ENCODE measurements around the gene OSBPL10. TPM values are rescaled to one million over a fixed set of nuclear protein-coding genes. Genes with fewer than 3 reads are reported as not detected.
"Not testable (repeated sequence)": the region's sequence is repeated elsewhere in the genome, so short reads cannot be mapped to it uniquely, and the experiment has no call there.

Gene OSBPL10
- total RNA-seq, 2 donors from 2014 or later: 2.2 to 5.1 TPM

DNA sequence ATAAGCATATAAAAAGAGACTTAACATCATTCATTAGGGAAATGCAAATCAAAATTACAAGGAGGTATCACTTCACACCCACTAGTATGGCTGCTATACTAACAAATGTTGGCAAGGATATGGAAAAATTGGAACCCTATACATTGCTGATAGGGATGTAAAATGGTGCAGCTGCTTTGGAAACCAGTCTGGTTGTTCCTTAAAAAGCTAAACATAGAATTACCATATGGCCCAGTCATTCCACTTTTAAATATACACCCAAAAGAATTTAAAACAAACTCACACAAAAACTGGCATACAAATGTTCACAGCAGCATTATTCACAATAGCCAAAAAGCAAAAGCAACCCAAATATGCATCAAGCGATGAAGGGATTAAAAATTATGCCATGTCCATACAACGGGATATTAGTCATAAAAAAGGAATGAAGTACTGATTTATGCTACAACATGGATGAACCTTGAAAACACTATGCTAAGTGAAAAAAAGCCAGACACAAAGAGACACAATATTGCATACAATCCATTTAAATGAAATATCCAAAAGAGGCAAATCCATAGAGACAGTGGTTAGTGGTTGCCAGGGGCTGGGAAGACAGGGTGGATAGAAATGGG lies 118.3 kb downstream of the OSBPL10 start:
- H3K27me3 Mint-ChIP-seq (ENCODE audit: low read depth): no peaks in the 10 kb centered on the region
- DNase-seq (no peak), ATAC-seq (replicated peaks in 1 of 2) (no peak)
- no peaks in the 10 kb centered on the region for H3K36me3 Mint-ChIP-seq (ENCODE audit: insufficient read depth in 2 of 2)
- no peak overlapping the region for H3K4me3 Mint-ChIP-seq
- H3K27ac Mint-ChIP-seq: no peak overlapping the region
- H3K9me3 Mint-ChIP-seq: no peaks in the 10 kb centered on the region
- no peaks in the 10 kb centered on the region for H3K4me1 Mint-ChIP-seq (ENCODE audit: low read depth)

- Mint-ChIP-seq H3K27ac (no peak overlapping the region), H3K4me1 (ENCODE audit: low read depth) (no peaks in the 10 kb centered on the region), H3K36me3 (ENCODE audit: insufficient read depth in 2 of 2) (no peaks in the 10 kb centered on the region), H3K27me3 (ENCODE audit: low read depth) (no peaks in the 10 kb centered on the region), H3K9me3 (no peaks in the 10 kb centered on the region), H3K4me3 (no peak overlapping the region)
- DNase-seq (no peak), ATAC-seq (replicated peaks in 1 of 2) (no peak)
Measured at GRCh38 chr3:31861826-31862225, 119.2 kb downstream of the OSBPL10 start.

DNA sequence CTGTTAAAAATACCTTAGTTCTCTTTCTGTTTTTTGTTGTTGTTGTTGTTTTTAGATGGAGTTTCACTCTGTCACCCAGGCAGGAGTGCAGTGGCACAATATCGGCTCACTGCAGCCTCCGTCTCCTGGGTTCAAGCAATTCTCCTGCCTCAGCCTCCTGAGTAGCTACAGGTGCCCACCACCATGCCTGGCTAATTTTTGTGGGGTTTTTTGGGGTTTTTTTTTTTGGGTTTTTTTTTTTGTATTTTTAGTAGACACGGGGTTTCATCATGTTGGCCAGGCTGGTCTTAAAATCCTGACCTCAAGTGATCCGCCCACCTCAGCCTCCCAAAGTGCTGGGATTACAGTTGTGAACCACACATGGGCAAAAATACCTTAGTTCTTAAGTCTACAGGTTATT lies 120.4 kb downstream of the OSBPL10 start:
- not testable (repeated sequence) for H3K27ac Mint-ChIP-seq; H3K36me3 Mint-ChIP-seq (ENCODE audit: insufficient read depth in 2 of 2)

DNA sequence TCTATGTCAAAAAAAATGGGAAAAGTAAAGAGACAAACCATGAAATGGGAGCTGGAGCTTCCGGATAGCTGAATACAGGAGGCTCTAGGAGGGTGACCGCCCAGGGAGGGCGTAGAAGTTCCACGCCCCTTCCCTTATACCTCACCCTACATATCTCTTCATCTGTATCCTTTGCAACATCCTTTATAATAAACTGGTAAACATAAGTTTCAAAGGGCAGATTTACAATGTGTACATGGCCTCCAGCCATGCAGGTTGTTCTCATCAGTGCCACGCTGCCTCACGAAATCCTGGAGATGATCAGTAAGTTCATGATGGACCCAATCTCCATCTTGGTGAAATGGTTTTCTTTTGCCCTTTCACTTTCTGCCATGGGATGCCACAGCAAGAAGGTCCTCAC lies 121.8 kb downstream of the OSBPL10 start:
- Mint-ChIP-seq H3K9me3 (no peaks in the 10 kb centered on the region), H3K36me3 (ENCODE audit: insufficient read depth in 2 of 2) (no peaks in the 10 kb centered on the region), H3K27ac (no peak overlapping the region), H3K4me1 (ENCODE audit: low read depth) (no peaks in the 10 kb centered on the region), H3K4me3 (no peak overlapping the region), H3K27me3 (ENCODE audit: low read depth) (no peaks in the 10 kb centered on the region)
- ATAC-seq (replicated peaks in 1 of 2): no peak
- no peak for DNase-seq

More for the DNA sequence above, 120.4 kb downstream of the OSBPL10 start:
- H3K4me3 Mint-ChIP-seq; DNase-seq; H3K27me3 Mint-ChIP-seq (ENCODE audit: low read depth); ATAC-seq (replicated peaks in 1 of 2); H3K4me1 Mint-ChIP-seq (ENCODE audit: low read depth); H3K9me3 Mint-ChIP-seq: not testable (repeated sequence)

DNA sequence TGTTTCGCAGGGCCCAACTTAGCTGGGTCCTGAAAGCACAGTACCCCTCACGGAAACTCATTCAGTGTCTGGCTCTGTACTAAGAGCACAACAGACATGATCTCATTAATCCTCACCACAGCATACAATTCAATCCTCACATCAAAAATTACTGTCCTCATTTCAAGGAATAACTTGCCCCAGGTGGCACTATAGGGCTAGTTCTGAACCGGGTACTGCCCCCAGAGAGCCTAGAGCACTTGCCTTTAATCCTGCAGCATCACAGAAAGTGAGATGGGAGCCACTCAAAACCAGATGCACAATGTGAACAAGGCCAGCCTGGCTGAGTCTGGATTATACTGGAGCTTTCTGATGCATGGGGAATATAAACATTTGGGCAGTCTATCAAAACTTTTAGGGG lies 122.6 kb downstream of the OSBPL10 start:
- H3K36me3 Mint-ChIP-seq (ENCODE audit: insufficient read depth in 2 of 2): no peaks in the 10 kb centered on the region
- H3K4me1 Mint-ChIP-seq (ENCODE audit: low read depth): no peaks in the 10 kb centered on the region
- ATAC-seq (replicated peaks in 1 of 2): peak in 1 of 2 donors; percentile 23
- H3K4me3 Mint-ChIP-seq: no peak overlapping the region
- no peak overlapping the region for H3K27ac Mint-ChIP-seq
- no peaks in the 10 kb centered on the region for H3K9me3 Mint-ChIP-seq
- no peaks in the 10 kb centered on the region for H3K27me3 Mint-ChIP-seq (ENCODE audit: low read depth)
- DNase-seq: no peak

DNA sequence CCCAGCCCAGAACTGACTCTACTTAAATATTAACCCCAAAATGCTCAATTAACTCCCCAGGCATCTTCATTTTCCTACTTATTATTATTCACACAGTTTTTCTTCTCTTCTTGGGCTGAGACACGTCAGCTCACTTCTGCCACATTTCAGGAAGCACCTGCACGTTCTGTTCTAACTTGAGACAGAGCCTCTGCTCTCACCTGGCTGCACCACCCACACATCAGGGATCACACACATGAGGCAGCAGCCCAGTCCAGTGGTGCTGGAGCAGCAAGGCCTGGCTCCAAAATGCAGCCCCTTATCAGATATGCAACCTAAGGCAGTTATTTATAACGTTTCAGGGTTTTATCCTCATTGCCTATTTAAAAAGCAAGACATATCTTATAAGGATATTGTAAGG lies 127.5 kb downstream of the OSBPL10 start:
- H3K27ac Mint-ChIP-seq: no peak overlapping the region
- ATAC-seq (replicated peaks in 1 of 2): no peak
- H3K4me3 Mint-ChIP-seq: no peak overlapping the region
- no peaks in the 10 kb centered on the region for H3K4me1 Mint-ChIP-seq (ENCODE audit: low read depth)
- DNase-seq: no peak
- H3K36me3 Mint-ChIP-seq (ENCODE audit: insufficient read depth in 2 of 2): no peaks in the 10 kb centered on the region
- H3K27me3 Mint-ChIP-seq (ENCODE audit: low read depth): no peaks in the 10 kb centered on the region
- H3K9me3 Mint-ChIP-seq: no peaks in the 10 kb centered on the region

GRCh38 chr3:31851278-31851677 lies 129.8 kb downstream of the OSBPL10 start:
- H3K9me3 Mint-ChIP-seq: no peaks in the 10 kb centered on the region
- no peaks in the 10 kb centered on the region for H3K4me1 Mint-ChIP-seq (ENCODE audit: low read depth)
- H3K27me3 Mint-ChIP-seq (ENCODE audit: low read depth): no peaks in the 10 kb centered on the region
- DNase-seq: no peak
- peaks cover 0 to 2% of the 10 kb centered on the region in 2 donors for H3K36me3 Mint-ChIP-seq (ENCODE audit: insufficient read depth in 2 of 2)
- no peak for ATAC-seq (replicated peaks in 1 of 2)
- no peak overlapping the region for H3K27ac Mint-ChIP-seq
- H3K4me3 Mint-ChIP-seq: no peak overlapping the region

GRCh38 chr3:31848911-31849310 lies 132.2 kb downstream of the OSBPL10 start:
- Mint-ChIP-seq H3K4me3 (no peak overlapping the region), H3K27ac (no peak overlapping the region), H3K27me3 (ENCODE audit: low read depth) (no peaks in the 10 kb centered on the region), H3K36me3 (ENCODE audit: insufficient read depth in 2 of 2) (peaks cover 0 to 2% of the 10 kb centered on the region in 2 donors), H3K9me3 (no peaks in the 10 kb centered on the region), H3K4me1 (ENCODE audit: low read depth) (no peaks in the 10 kb centered on the region)
- no peak for ATAC-seq (replicated peaks in 1 of 2)
- no peak for DNase-seq

DNA sequence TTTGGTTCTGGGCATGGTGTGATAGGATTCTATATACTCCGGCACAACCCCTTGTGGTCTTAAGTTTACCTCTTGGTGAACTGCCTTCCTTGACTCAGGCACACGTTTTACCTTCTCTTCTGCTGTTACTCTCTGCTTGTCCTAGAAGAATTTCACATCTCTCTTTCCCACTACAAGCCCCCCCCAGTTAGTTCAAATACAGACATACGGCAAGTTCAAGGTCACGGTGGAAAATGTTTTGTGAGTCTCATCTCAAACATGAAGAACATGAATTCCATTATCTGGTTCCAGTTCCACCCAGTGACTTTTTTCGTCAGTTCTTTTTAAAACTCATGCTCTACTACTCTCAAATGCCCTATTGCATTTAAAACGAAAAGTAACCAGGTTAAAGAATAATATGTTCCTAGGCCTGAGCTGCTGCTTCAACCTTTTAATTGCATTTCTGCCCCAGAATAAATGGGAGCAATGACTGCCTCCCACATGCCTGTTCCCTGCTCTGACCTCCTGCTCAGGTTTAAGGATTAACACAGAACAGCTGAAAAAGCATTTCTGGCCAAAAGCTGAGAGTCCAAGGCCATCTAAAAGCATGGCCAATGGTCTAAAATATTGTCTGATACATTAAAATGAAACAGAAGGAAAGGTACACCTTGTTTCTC lies 132.8 kb downstream of the OSBPL10 start:
- H3K36me3 Mint-ChIP-seq (ENCODE audit: insufficient read depth in 2 of 2): peaks cover 0 to 2% of the 10 kb centered on the region in 2 donors
- no peak overlapping the region for H3K4me3 Mint-ChIP-seq
- DNase-seq (no peak), ATAC-seq (replicated peaks in 1 of 2) (no peak)
- no peak overlapping the region for H3K27ac Mint-ChIP-seq
- H3K9me3 Mint-ChIP-seq: no peaks in the 10 kb centered on the region
- H3K4me1 Mint-ChIP-seq (ENCODE audit: low read depth): no peaks in the 10 kb centered on the region
- no peaks in the 10 kb centered on the region for H3K27me3 Mint-ChIP-seq (ENCODE audit: low read depth)

DNA sequence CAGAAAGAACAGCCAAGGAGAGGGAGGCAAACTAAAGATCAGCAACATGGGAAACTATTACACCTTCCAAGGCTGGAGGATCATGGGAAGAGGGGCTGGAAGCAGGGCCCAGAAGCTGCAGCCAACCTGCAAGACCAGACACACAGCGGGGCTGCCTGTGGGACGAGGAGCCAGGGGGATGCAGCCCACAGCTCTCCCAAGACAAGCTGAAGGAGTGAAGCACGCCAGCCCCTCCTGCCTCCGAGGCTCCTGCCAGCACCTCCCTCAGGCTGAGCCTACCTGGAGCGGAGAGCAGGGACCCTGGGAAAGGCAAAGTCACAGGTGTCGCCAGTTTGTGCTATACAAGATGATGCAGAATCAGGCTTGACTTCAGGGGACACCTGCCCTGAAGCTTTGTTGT lies 133.3 kb downstream of the OSBPL10 start:
- H3K4me3 Mint-ChIP-seq: no peak overlapping the region
- H3K27me3 Mint-ChIP-seq (ENCODE audit: low read depth): no peaks in the 10 kb centered on the region
- no peak for DNase-seq
- H3K4me1 Mint-ChIP-seq (ENCODE audit: low read depth): no peaks in the 10 kb centered on the region
- no peaks in the 10 kb centered on the region for H3K9me3 Mint-ChIP-seq
- no peak for ATAC-seq (replicated peaks in 1 of 2)
- H3K27ac Mint-ChIP-seq: no peak overlapping the region
- peaks cover 0 to 2% of the 10 kb centered on the region in 2 donors for H3K36me3 Mint-ChIP-seq (ENCODE audit: insufficient read depth in 2 of 2)

DNA sequence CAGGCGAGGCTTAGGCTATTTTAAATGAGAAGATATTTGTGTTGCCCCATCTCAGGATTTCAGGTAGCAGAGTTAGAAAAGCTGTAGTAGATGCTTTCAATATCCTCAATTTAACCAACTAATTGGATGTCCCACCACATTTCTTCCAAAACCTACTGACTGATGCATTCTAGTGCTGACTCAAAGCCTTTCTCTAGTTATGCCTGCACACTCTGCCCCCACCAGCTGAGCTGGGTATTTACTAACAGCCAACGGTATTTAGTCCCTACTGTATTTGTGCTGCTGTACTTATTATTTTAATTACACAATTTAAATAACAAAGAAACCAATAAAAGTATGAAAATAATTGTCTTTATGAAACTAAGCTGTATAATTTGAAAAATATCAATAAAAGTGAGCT lies 139.5 kb downstream of the OSBPL10 start:
- Mint-ChIP-seq H3K36me3 (ENCODE audit: insufficient read depth in 2 of 2) (no peaks in the 10 kb centered on the region), H3K27me3 (ENCODE audit: low read depth) (no peaks in the 10 kb centered on the region), H3K4me3 (no peak overlapping the region), H3K4me1 (ENCODE audit: low read depth) (no peaks in the 10 kb centered on the region), H3K9me3 (peaks cover 0 to 2% of the 10 kb centered on the region in 2 donors), H3K27ac (no peak overlapping the region)
- DNase-seq: peak in 1 of 2 donors; percentile 4
- ATAC-seq (replicated peaks in 1 of 2): peak in 1 of 2 donors; percentile 63

DNA sequence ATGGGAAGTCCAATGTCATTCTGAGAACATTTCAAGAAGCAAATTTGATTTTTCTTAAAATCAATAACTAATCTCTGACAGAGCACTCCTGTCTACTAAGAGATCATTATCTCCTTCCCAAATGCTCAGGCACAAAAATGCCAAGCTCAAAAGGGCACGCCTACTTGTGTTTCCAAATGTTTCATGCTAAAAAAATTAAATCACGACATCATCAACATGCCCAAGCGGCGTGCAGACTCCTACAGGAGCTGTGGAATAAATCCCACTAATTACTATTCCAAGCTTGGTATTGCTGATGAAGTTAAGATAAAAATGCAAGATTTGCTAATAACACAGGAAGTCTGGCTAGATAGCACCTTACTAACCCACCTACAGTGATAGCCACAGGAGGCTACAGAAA lies 140.8 kb downstream of the OSBPL10 start:
- Mint-ChIP-seq H3K4me3 (no peak overlapping the region), H3K36me3 (ENCODE audit: insufficient read depth in 2 of 2) (no peaks in the 10 kb centered on the region), H3K27me3 (ENCODE audit: low read depth) (no peaks in the 10 kb centered on the region), H3K9me3 (peaks cover 0 to 2% of the 10 kb centered on the region in 2 donors), H3K27ac (no peak overlapping the region), H3K4me1 (ENCODE audit: low read depth) (no peaks in the 10 kb centered on the region)
- DNase-seq (no peak), ATAC-seq (replicated peaks in 1 of 2) (no peak)

- Mint-ChIP-seq H3K27me3 (ENCODE audit: low read depth) (no peaks in the 10 kb centered on the region), H3K4me1 (ENCODE audit: low read depth) (no peaks in the 10 kb centered on the region), H3K36me3 (ENCODE audit: insufficient read depth in 2 of 2) (no peaks in the 10 kb centered on the region), H3K27ac (no peak overlapping the region), H3K9me3 (peaks cover 0 to 2% of the 10 kb centered on the region in 2 donors), H3K4me3 (no peak overlapping the region)
- ATAC-seq (replicated peaks in 1 of 2) (no peak), DNase-seq (no peak)
Measured at GRCh38 chr3:31839144-31839917, 141.7 kb downstream of the OSBPL10 start.

Data from activated T-cell treated with anti-CD3 and anti-CD28 coated beads, Interleukin-2, amount 50 U/mL, for 72 hours (primary cell).